Renal cortical epithelial cell (primary cell): ENCODE data around the gene LAMA5. TPM values are rescaled to one million over a fixed set of nuclear protein-coding genes. Genes with fewer than 3 reads are reported as not detected.

Experiments used
- DNase-seq: peaks from one replicate; pipeline ENCODE4 v3.0.0-alpha.2; 2011; ENCODE audit warnings: low read depth
- total RNA-seq: library from RNA; depleted of rRNA; stranded (reverse); fragments of >200 nt; gene quantifications from 2 replicates; pipeline ENCODE4 v1.2.3, GENCODE V29; 2014

LAMA5 gene
- total RNA-seq, 1 donor from 2014 or later = 299 TPM

DNA sequence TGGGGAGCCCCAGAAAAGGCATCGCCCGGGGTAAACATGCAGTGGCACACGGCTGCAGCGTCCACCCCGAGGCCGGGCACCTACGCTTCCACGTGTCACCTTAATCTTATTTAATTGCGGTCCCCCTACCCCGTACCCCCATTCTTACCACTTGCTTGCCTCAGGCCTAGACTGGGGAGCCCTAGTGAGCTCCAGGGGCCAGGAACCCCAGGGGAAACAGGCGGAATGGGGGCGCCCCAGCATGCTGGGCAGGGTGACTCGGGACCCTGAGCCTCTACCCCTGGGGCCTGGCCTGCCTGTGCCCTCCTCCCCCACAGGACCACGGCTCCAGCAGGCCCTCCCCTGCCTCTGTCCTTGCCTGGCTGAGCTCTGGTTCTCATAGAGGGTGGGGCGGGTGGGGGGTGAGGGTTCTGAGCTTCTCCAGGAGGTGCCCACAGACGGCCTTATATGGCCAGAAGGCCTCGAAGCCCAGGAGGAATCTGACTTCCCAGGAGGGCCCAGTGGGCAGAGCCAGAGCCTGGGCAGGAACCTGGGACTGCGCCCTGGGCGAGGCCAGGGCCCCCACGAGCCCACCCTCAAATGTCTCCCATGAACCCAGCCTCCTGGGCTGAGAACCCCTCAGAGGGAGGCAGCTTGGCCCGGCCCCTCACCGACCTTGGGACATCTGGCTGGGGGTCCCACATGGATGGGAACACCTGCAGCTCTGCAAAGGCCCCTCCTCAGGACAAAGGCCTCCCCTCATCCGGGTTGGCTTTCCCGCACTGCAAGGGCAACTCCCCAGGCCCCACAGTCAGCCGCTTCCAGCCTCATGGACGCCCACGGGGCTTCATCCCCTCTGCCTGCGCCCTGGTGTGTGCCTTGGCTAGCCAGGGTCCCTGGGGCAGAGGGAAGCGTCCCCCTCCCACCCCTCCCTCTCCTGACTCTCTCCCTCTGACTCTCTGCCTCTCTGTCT is 5.2 kb upstream of the LAMA5 start:
- DNase-seq = no peak

DNA sequence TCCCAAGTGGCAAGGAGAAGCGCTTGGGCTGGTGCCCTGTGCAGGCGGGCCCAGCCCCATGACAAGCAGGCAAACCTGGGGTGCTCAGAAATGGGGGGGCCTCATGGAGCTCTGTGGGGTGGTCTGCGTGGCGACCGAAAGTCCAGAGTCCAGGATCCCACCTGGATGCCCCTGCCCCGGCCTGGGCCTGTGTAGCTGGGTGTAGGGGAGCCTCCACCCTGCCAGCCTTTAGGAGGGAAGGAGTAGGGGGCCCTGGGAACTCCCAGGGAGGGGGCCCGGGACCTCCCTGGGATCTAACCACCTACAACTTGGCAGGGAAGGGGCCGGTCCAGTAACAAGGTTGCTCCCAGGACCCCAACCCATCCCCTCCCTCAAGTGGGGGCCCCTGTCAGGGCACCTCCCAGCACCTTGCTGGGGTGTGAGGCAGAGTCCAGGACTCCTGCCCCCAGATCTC is 4.5 kb upstream of the LAMA5 start:
- no peak for DNase-seq

DNA sequence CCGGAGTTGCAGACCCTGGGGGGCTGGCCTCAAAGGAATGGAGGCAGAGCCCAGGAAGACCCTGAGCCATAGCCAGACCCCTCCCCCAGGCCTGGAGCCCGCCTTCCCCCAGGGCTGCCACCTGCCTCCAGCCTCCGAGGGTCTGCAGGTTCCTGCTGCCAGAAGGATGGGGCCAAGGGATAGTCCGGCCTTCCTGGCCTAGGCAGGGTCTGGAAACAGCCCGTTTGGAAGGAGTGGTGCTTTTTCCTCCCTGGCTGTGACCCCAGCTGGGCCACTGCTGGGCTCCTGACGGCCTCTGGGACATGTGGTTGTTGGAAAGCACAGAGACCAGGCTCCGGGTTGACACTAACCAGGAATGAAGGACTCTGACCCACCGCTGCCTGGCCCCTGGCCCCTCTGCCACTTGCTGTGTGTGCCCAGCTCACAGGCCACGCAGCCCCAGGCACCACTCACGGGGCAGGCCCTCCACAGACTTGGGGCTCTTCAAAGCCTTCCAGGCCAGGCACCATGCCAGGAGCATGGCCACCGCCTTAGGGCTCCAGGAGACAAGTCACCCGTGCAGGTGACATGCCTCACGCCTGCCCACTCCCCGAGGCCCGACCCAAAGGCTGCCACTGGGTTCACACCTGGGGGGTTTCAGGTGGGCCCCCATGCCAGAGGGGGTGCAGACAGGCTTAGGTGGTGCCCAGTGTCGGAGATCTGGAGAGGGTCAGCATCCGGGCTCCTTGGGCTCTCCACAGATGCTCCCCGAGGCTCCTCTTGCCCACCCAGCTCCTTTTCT is 3.9 kb upstream of the LAMA5 start:
- DNase-seq = no peak

DNA sequence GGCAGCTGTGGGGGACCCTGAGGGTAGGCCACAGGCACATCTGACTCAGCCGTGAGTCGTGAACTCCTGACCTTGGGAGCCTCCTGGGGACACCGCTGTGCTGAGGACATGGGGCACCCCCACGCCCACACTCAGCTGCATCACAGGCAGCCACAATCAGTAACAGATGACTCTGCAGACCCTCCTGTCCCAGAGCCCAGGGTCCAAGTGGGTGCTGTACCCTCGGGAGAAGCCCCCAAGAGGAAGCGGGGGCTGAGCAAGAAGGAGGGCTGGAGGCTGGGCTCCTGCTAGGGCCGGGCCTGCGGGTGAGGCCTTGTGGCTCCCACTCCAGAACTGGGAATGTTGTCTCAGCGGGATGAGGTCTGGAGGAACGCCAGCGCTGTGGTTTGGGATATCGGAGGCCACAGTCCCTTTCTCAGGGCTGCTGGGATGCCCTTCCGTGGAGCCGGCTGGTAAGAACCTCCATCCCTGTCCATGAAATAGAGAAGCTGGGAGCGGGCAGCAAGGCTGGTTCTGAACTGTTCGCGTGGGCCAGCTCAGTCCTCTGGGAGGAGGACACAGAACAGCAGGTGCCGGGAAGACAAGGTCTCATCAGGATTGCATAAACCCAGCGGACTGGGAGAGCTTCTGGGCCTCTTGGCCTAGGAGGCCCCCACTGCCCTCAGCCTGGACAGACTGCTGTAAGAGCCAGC is 3.1 kb upstream of the LAMA5 start:
- DNase-seq = peak; percentile 68

DNA sequence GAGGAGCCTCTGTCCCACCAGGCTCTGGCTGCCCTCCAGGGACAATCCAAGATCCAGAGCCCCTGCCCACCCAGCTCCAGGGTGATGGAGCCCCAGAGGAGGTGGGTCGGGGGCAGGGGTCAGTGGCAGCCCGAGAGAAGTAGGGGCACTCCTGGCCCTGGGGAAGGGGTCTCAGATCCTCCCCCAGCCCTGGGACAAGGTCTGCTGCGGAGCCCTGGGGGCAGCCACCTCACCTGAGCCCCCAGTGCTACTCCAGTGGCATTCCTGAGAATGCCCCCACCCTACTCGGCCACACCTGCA is 2.7 kb upstream of the LAMA5 start:
- no peak for DNase-seq

DNA sequence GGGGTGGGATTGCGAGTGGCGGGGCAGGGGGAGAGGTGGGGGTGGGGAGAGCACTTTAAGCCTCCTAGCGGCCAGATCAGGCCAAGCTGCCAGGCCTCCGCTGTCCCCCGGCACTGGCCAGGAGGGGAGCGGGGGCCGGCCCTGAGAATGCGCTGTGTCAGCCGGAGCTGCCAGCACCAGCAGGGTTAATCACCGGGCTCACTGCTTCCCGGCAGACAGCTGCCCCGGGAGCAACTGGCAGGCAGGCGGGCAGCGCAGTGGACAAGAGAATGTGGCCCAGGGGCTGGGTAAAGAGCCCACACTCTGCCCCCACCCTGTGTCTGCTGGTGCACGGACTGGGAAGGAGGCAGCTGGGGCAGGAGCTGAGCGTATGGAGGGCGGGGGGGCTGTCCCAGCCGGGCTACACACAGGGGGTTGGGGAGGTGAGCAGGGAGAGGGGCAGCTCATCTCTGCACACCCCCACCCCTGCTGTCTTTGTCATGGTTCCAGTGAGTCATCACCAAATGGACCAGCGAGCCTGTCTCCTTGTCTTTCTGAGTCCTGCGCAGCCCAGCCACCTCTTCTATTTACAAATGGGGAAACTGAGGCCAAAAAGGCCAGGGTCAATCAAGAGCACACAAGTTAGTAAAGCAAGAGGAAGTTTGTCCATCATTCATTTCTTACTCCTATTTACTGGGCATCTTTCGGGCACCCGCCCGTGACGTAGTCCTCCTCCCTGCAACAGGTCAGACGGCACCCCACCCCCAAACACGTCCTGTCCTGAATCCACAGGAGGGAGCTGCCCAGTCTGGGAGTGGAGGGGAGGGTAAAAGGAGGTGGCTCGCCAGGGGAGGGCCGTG is 2.1 kb upstream of the LAMA5 start:
- peak; percentile 73 for DNase-seq

DNA sequence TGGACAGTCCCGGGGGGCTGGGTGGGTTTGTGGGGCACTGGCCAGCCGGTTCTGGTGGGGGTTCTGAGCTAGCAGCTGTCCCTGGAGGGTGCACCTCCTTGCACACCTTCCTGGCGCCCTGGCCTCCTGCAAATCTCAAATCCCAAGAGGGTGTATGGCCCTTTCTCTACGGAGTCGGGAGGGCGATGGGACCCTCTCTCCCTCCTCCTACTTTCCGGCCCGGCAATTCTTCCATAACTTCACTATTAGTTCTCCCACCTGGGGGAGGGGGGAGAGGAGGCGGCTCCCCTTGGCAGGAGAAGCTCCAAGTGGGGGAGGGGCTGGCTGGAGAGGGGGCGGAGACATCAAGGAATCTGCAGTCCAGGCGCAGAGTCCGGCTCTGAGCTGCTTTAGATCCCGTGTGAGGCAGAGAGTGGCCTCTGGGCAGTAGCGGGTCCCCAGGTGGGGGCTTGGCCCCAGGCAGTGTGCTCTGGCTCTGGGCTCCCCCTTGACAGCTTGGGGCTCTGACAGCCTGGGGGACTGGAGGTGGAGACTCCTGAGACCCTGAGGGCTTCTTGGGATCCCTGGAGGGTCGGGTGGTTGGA is 1.4 kb upstream of the LAMA5 start:
- peak; percentile 44 for DNase-seq

DNA sequence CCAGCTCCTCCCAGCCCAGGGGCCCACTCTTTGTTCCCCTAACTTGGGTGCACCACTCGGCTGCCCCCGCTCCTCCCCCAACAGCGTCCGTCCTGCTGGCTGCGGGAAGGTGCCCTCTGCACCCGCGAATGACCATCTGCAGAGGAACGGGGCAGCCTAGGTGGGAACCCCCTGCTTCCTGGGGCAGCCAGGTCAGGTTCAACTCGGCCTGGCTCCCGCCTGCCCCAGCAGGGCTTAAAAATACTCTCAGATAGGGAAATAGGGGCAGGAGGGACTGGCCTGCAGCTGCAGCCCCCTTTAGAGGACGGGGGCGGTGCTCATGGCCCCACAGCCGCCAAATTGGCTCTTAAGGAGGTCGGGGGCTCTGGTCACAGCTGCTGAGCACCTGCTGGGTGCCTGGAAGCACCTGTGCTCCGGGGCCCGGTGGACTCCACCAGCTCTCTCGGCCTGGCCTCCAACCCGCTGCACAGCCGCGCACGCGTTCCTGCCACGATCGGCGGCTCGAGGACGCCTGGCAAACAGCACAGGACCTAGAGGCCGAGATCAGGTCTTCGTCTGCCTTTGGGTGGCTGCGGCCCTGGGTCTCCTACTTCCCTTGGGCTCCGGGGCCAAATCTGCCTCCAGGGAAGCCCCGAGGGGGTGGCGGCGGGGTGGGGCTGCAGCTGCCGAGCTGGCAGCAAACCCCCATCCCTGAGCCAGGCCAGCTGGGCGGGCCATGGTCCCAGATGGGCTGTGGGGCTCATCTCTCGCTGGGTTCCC is 700 bp upstream of the LAMA5 start:
- no peak for DNase-seq

DNA sequence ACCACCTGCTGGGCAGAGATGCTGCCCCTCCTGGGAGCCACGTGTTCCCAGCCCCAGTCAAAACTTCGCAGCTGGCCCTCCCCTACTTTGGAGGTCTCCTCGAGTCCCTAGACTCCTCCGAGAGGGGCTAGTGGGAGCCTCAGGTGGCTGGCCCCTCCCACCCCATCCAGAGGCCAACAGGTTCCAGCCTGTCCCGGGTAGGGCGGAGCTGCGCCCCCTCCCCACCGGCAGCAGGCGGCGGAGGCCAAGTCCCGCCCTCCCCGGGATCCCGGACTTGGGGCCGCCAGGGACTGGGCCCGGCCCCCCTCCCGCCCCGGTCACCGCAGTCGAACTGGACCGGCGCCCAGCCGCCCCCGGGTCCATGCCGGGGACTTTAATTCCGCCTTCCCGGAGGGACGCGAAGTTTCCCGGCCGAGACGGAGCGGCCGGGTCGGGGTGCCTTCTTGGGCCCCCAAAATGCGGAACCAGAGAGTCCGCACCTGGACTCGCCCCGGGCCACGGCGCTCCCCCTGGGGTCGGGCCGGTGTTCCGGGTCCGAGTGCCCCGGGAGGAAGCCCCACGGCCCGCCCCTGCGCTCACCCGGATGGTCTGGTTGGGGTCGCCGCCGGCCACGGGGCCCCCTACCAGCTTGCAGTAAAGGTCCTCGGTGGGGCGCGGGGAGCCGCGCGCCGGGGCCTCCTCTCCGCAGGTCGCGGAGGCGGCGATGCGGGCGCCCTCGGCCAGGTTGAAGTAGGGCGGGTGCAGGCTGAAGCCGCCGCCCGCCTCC is 559 bp downstream of the LAMA5 start:
- no peak for DNase-seq

DNA sequence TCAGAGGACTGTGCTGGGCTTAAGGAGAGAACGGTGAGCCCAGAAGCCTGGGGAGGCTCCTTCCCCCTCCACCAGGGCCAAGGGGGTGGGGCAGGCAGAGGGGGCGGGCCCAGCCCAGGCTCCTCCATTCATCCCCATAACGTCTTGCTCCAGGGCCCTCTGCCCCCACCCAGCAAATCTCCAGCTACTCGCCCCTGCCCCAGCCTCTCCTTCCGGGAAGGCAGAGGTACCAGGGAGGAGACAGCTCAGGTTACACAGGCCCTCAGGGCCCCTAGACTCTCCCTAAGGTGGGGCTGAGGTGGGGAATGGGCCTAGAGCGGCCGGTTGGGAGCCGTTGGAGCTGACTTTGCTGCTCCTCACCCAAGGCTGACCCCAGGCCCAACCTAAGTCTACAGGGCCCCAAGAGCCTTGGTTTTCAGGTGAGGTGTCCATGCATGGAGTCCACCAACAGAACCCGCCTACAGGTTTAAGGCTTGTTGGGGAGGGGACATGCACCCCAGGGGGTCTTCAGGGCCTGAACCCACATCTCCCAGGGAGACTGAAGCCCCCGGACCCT is 1.2 kb downstream of the LAMA5 start:
- peak; percentile 65 for DNase-seq

DNA sequence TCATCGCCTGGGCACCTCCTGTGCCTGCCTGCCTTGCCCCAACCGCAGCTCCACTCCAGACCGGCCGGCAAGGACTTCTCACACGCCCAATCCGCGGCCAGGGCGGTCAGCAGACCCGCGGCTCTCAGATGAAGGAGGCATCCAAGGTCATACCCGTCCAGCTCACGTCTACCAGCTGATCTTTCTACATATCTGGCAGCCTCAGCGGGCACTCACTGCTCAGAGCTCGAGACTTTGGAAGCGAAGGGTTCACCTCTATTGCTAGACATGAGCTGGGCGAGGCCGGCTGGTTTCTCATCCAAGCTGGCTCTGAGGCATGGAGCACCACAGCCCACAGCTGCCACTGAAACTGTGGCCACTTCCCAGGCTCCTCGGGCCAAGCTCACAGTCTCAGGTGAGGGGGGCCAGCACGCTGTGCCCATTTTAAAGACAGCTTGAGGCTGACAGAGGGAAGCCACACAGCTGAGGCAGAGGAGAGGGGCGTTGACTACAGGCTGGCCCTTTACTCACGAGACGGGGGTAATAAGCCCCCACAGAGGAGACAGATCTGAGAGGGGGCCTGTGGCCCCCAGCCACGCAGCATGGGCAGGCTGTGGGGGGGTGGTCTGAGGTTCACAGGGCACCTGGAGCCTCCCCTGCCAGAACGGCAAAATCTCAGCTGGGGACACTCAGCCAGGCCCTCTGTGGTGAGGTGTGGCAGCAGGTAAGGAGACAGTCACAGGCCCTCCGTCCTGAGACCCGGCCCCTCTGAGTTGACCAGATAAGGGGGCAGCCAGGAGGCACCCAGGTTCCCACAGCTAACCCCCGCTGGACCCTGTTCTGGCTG is 2.0 kb downstream of the LAMA5 start:
- peak; percentile 38 for DNase-seq

DNA sequence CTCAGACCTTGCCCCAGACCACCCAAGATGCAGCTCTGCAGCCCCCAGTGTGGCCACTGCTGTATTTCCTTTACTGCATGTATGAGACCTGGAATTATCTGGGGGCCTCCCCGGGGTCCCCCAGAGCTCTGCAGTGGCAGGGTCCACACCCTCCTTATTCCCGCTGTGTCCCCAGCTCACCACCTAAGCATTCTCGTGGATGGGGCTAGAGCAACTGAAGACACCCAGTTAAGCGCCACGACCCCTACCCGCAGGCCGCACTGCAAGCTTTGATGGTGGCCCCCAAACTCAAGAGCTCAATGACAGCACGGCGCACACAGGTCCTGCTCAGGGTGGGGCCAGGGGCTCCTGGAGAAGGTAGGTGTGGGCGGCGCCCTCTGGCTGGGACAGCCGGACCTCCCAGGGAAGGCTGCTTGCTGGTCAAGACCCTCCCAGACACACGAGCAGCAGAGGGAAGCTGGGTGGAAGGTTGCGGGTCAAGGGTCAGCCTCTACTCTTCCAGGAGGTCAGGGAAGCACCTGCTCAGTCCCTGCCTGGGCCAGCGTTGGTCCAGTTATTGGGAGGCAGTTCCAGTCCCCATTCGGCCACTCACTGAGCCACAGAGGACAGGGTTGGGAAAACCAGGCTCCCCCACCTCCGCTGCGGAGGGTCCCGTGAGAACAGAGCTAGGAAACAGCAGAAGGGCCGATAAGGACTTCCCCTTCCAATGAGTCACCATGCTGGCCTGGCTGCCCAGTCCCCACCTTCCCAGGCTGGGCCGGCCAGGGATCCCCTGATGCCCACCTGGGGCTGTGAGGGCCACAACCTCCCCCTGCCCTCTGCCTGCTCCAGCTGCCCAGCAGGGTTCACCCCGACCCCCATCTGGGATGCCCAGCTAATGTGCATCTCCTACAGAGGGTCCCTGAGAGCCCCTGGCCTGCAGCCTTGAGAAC is 2.9 kb downstream of the LAMA5 start:
- DNase-seq = no peak

DNA sequence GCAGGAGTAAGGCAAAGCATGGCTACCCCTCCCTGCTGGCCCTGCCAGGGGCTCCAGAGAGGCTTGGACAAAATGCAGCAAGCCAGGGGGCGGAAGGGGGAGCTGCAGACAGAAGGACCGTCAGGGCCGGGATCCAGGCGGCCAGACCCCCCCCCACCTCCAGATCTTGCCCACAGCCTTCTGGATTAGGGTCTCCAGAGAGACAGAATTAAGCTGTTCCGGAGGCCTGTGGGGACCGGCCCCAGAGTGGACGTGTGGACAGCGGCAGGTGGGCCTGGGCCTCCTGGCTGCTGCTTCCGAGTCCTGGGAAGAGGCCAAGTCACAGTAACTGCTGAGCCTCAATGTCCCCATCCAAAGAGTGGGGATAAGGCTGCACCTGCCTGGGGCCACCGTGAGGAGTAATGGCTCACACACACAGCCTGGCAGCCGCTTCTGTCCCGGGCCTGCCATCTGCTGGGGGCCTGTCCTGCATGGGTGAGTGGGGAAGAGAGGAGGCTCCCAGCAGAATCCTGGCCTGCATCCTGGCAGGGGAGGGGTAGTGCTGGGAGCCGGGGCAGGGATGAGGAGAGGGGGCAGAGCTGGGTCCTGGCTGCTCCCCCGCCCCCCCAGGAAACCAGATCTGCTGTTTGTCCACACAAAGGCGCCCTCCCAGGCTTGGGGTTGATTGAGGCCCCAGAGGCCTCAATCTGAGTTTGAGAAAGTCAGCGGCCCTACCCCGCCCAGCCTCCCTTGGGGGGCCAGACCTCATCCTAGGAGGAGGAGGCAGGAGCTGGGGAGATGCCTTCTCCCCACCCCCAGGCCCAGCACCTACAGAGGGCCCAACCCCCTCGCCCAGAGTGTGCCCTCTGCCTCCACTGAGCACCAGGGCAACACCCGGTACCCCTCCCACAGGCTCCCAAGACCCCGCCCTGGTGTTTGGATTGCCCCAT is 3.9 kb downstream of the LAMA5 start:
- no peak for DNase-seq

DNA sequence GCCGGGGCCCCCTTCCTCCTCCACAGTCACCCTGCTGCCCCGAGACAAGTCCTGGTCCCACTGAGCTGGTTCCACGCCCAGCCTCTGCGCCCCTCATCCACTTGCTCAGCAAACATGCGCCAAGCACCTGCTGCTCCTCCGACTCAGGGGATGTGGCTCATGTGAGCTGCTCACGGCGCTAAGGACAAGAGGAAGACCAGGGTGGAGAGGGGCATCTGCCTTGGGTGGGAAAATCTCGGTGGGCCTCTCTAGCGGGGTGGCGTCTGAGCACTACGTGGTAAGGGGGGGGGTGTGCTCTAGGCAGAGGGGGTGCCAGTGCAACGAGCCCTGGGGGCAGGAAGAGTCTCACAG is 4.5 kb downstream of the LAMA5 start:
- no peak for DNase-seq

DNA sequence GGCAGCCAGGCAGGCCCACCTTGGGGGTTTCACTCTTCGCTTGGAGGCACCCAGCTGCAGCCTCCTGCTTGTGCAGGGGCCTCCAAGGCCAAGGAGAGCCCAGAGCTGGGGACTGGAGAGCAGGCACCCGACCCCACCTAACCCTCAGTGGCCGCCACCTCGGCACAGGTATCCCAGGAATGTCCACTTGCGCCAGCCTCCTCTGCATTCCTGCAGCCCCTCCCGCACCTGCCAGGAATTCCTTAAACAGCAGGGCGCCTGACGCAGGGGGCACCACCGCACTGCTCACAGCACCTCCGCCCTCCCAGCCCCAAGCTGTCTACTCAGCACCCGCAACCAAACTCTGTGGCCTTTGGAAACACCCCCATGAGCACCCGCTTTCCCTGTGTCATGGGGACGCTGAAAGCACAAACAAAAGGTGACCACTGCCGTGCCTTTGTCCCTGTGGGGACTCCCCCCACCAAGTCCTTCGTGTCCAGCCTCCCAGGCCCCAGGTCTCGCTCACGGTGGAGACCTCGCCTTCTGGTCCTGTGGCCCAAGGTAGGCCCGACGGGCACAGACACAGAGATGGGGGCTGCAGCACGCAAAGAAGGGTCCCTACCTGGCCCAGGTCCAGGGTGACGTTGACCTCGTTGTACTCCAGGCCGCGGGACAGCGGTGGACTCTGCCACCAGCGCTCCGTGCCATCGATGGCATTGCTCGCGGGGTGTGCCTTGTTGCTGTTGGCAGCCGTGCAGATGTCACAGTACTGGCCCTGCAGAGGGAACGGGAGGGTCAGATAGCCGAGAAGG is 5.1 kb downstream of the LAMA5 start:
- DNase-seq = peak; percentile 36
